ENCODE data around the gene DENND4B.
A peak's percentile ranks its signal among the peaks of the same experiment; 100 is the strongest.
"Not testable (repeated sequence)": the region's sequence is repeated elsewhere in the genome, so short reads cannot be mapped to it uniquely, and the experiment has no call there.

Gene DENND4B

GRCh38 chr1:153984123-153984894 lies 37.8 kb upstream of the DENND4B start:
- Histone ChIP-seq H3K27me3 (ENCODE audit: control insufficient read depth in 1 of 2, insufficient read depth in 2 of 2, low read length in 2 of 2) (no peaks in the 10 kb centered on the region), H3K36me3 (ENCODE audit: insufficient read depth, low read length) (peaks cover 21% of the 10 kb centered on the region), H3K4me3 (ENCODE audit: low read depth in 1 of 2, low read length in 2 of 2) (no peak overlapping the region), H3K9ac (ENCODE audit: low read length) (peak overlapping the region; percentile 75), H3K4me1 (ENCODE audit: insufficient read depth, low read length) (peaks cover 17% of the 10 kb centered on the region), H3K27ac (ENCODE audit: low read depth, low read length) (no peak overlapping the region), H3K9me3 (ENCODE audit: low read length) (no peaks in the 10 kb centered on the region)

GRCh38 chr1:153981735-153982134 lies 35.2 kb upstream of the DENND4B start:
- not testable (repeated sequence) for H3K4me3 ChIP-seq (ENCODE audit: low read depth in 1 of 2, low read length in 2 of 2); H3K9me3 ChIP-seq (ENCODE audit: low read length); H3K9ac ChIP-seq (ENCODE audit: low read length); H3K27me3 ChIP-seq (ENCODE audit: control insufficient read depth in 1 of 2, insufficient read depth in 2 of 2, low read length in 2 of 2); H3K27ac ChIP-seq (ENCODE audit: low read depth, low read length)
- H3K36me3 ChIP-seq (ENCODE audit: insufficient read depth, low read length) = peaks cover 21% of the 10 kb centered on the region
- peaks cover 21% of the 10 kb centered on the region for H3K4me1 ChIP-seq (ENCODE audit: insufficient read depth, low read length)

- peaks cover 40% of the 10 kb centered on the region for H3K36me3 ChIP-seq (ENCODE audit: insufficient read depth, low read length)
- H3K4me1 ChIP-seq (ENCODE audit: insufficient read depth, low read length) = peaks cover 20% of the 10 kb centered on the region
- not testable (repeated sequence) for H3K9ac ChIP-seq (ENCODE audit: low read length); H3K27ac ChIP-seq (ENCODE audit: low read depth, low read length); H3K27me3 ChIP-seq (ENCODE audit: control insufficient read depth in 1 of 2, insufficient read depth in 2 of 2, low read length in 2 of 2); H3K9me3 ChIP-seq (ENCODE audit: low read length); H3K4me3 ChIP-seq (ENCODE audit: low read depth in 1 of 2, low read length in 2 of 2)
Measured at GRCh38 chr1:153979091-153979490, 32.6 kb upstream of the DENND4B start.

GRCh38 chr1:153978274-153978909 lies 31.9 kb upstream of the DENND4B start:
- Histone ChIP-seq H3K4me3 (ENCODE audit: low read depth in 1 of 2, low read length in 2 of 2) (peak overlapping the region; percentile 86 to 97), H3K9ac (ENCODE audit: low read length) (peak overlapping the region; percentile 95), H3K36me3 (ENCODE audit: insufficient read depth, low read length) (peaks cover 43% of the 10 kb centered on the region), H3K27me3 (ENCODE audit: control insufficient read depth in 1 of 2, insufficient read depth in 2 of 2, low read length in 2 of 2) (no peaks in the 10 kb centered on the region), H3K27ac (ENCODE audit: low read depth, low read length) (peak overlapping the region; percentile 96), H3K4me1 (ENCODE audit: insufficient read depth, low read length) (peaks cover 20% of the 10 kb centered on the region), H3K9me3 (ENCODE audit: low read length) (no peaks in the 10 kb centered on the region)

- H3K27ac ChIP-seq (ENCODE audit: low read depth, low read length) = peak within 1 kb of the TSS; percentile 96
- H3K9ac ChIP-seq (ENCODE audit: low read length) = peak within 1 kb of the TSS; percentile 95
- peaks cover 42% of the 10 kb centered on the region for H3K36me3 ChIP-seq (ENCODE audit: insufficient read depth, low read length)
- no peaks in the 10 kb centered on the region for H3K27me3 ChIP-seq (ENCODE audit: control insufficient read depth in 1 of 2, insufficient read depth in 2 of 2, low read length in 2 of 2)
- peaks cover 20% of the 10 kb centered on the region for H3K4me1 ChIP-seq (ENCODE audit: insufficient read depth, low read length)
- no peaks in the 10 kb centered on the region for H3K9me3 ChIP-seq (ENCODE audit: low read length)
- H3K4me3 ChIP-seq (ENCODE audit: low read depth in 1 of 2, low read length in 2 of 2) = peak within 1 kb of the TSS; percentile 86 to 97
Measured at GRCh38 chr1:153977250-153978240, 31.0 kb upstream of the DENND4B start, which contains the start of gene JTB. Gene JTB (minus strand): TSS chr1:153977674. CDS start chr1:153977252, 422 bp downstream.

GRCh38 chr1:153976819-153977249 lies 30.3 kb upstream of the DENND4B start:
- Histone ChIP-seq H3K27ac (ENCODE audit: low read depth, low read length) (peak overlapping the region; percentile 96), H3K9me3 (ENCODE audit: low read length) (no peaks in the 10 kb centered on the region), H3K4me1 (ENCODE audit: insufficient read depth, low read length) (peaks cover 20% of the 10 kb centered on the region), H3K4me3 (ENCODE audit: low read depth in 1 of 2, low read length in 2 of 2) (peak overlapping the region; percentile 86 to 97), H3K36me3 (ENCODE audit: insufficient read depth, low read length) (peaks cover 35% of the 10 kb centered on the region), H3K27me3 (ENCODE audit: control insufficient read depth in 1 of 2, insufficient read depth in 2 of 2, low read length in 2 of 2) (no peaks in the 10 kb centered on the region), H3K9ac (ENCODE audit: low read length) (peak overlapping the region; percentile 95)

GRCh38 chr1:153973525-153973924 lies 27.0 kb upstream of the DENND4B start:
- H3K9me3 ChIP-seq (ENCODE audit: low read length) = no peaks in the 10 kb centered on the region
- H3K27ac ChIP-seq (ENCODE audit: low read depth, low read length) = no peak overlapping the region
- H3K9ac ChIP-seq (ENCODE audit: low read length) = no peak overlapping the region
- H3K4me1 ChIP-seq (ENCODE audit: insufficient read depth, low read length) = peaks cover 22% of the 10 kb centered on the region
- H3K4me3 ChIP-seq (ENCODE audit: low read depth in 1 of 2, low read length in 2 of 2) = no peak overlapping the region
- H3K36me3 ChIP-seq (ENCODE audit: insufficient read depth, low read length) = peaks cover 30% of the 10 kb centered on the region
- no peaks in the 10 kb centered on the region for H3K27me3 ChIP-seq (ENCODE audit: control insufficient read depth in 1 of 2, insufficient read depth in 2 of 2, low read length in 2 of 2)

GRCh38 chr1:153973071-153973470 lies 26.6 kb upstream of the DENND4B start:
- H3K27ac ChIP-seq (ENCODE audit: low read depth, low read length) = no peak overlapping the region
- no peaks in the 10 kb centered on the region for H3K9me3 ChIP-seq (ENCODE audit: low read length)

GRCh38 chr1:153970346-153970745 lies 23.8 kb upstream of the DENND4B start:
- no peak overlapping the region for H3K4me3 ChIP-seq (ENCODE audit: low read depth in 1 of 2, low read length in 2 of 2)
- H3K27ac ChIP-seq (ENCODE audit: low read depth, low read length) = no peak overlapping the region
- no peak overlapping the region for H3K9ac ChIP-seq (ENCODE audit: low read length)
- peaks cover 21% of the 10 kb centered on the region for H3K36me3 ChIP-seq (ENCODE audit: insufficient read depth, low read length)
- H3K27me3 ChIP-seq (ENCODE audit: control insufficient read depth in 1 of 2, insufficient read depth in 2 of 2, low read length in 2 of 2) = no peaks in the 10 kb centered on the region
- no peaks in the 10 kb centered on the region for H3K9me3 ChIP-seq (ENCODE audit: low read length)
- H3K4me1 ChIP-seq (ENCODE audit: insufficient read depth, low read length) = peaks cover 20% of the 10 kb centered on the region

More at GRCh38 chr1:153973071-153973470, 26.6 kb upstream of the DENND4B start:
- no peak overlapping the region for H3K4me3 ChIP-seq (ENCODE audit: low read depth in 1 of 2, low read length in 2 of 2)
- H3K4me1 ChIP-seq (ENCODE audit: insufficient read depth, low read length) = peaks cover 23% of the 10 kb centered on the region
- peaks cover 30% of the 10 kb centered on the region for H3K36me3 ChIP-seq (ENCODE audit: insufficient read depth, low read length)
- no peaks in the 10 kb centered on the region for H3K27me3 ChIP-seq (ENCODE audit: control insufficient read depth in 1 of 2, insufficient read depth in 2 of 2, low read length in 2 of 2)
- no peak overlapping the region for H3K9ac ChIP-seq (ENCODE audit: low read length)

GRCh38 chr1:153968972-153969371 lies 22.5 kb upstream of the DENND4B start:
- H3K4me3 ChIP-seq (ENCODE audit: low read depth in 1 of 2, low read length in 2 of 2) = no peak overlapping the region
- H3K27ac ChIP-seq (ENCODE audit: low read depth, low read length) = no peak overlapping the region
- H3K9me3 ChIP-seq (ENCODE audit: low read length) = no peaks in the 10 kb centered on the region
- peaks cover 10% of the 10 kb centered on the region for H3K36me3 ChIP-seq (ENCODE audit: insufficient read depth, low read length)
- H3K9ac ChIP-seq (ENCODE audit: low read length) = no peak overlapping the region
- peaks cover 27% of the 10 kb centered on the region for H3K4me1 ChIP-seq (ENCODE audit: insufficient read depth, low read length)
- H3K27me3 ChIP-seq (ENCODE audit: control insufficient read depth in 1 of 2, insufficient read depth in 2 of 2, low read length in 2 of 2) = no peaks in the 10 kb centered on the region

GRCh38 chr1:153968408-153968807 lies 21.9 kb upstream of the DENND4B start:
- peaks cover 29% of the 10 kb centered on the region for H3K4me1 ChIP-seq (ENCODE audit: insufficient read depth, low read length)
- H3K4me3 ChIP-seq (ENCODE audit: low read depth in 1 of 2, low read length in 2 of 2) = peak overlapping the region; percentile 66 to 93
- peak overlapping the region; percentile 44 for H3K9ac ChIP-seq (ENCODE audit: low read length)
- H3K27me3 ChIP-seq (ENCODE audit: control insufficient read depth in 1 of 2, insufficient read depth in 2 of 2, low read length in 2 of 2) = no peaks in the 10 kb centered on the region
- peak overlapping the region; percentile 73 for H3K27ac ChIP-seq (ENCODE audit: low read depth, low read length)
- no peaks in the 10 kb centered on the region for H3K9me3 ChIP-seq (ENCODE audit: low read length)
- peaks cover 4% of the 10 kb centered on the region for H3K36me3 ChIP-seq (ENCODE audit: insufficient read depth, low read length)
